ENCODE data around the gene MEGF9.

- no peak for TF ChIP-seq CTCF (IDR thresholded peaks at IDR 0.05)
- TF ChIP-seq POLR2A (IDR thresholded peaks at IDR 0.05): no peak
Measured at GRCh38 chr9:120740132-120740531, 25.9 kb upstream of the MEGF9 start.

All from thyroid gland (tissue), 4 donors.